A673 (cell line): ENCODE measurements around the gene LGALS9.

Experiments
- CTCF ChIP-seq: fragments of 300-800, 200-600 bp; sonication (generic); conservative IDR thresholded peaks from 2 replicates; pipeline ENCODE4 v1.5.1; 2017; ENCODE audit warnings: low read depth, mild to moderate bottlenecking, antibody characterized with exemption, low read length, moderate library complexity, mixed read lengths
- EZH2 ChIP-seq: fragments of 200-600 bp; sonication (generic); IDR thresholded peaks from 2 replicates; pipeline ENCODE4 v1.6.1; 2017; ENCODE audit warnings: borderline replicate concordance, low read depth, mild to moderate bottlenecking, mixed read lengths, antibody characterized with exemption, low read length; ENCODE audit not compliant: poor library complexity, severe bottlenecking

GRCh38 chr17:27621536-27621935 lies 9.5 kb upstream of the LGALS9 start:
- no peak for TF ChIP-seq CTCF
- TF ChIP-seq EZH2: no peak
